ENCODE data around the gene ZFP36L1. TPM values are rescaled to one million over a fixed set of nuclear protein-coding genes. Genes with fewer than 3 reads are reported as not detected.
A peak's percentile ranks its signal among the peaks of the same experiment; 100 is the strongest.

The ZFP36L1 gene
- total and polyA plus RNA-seq, 10 of the 15 experiments (the other 5 are each of a cell fraction or from before 2014, with no cell fraction given), result 22.0 to 184 (median 66.1) TPM

DNA sequence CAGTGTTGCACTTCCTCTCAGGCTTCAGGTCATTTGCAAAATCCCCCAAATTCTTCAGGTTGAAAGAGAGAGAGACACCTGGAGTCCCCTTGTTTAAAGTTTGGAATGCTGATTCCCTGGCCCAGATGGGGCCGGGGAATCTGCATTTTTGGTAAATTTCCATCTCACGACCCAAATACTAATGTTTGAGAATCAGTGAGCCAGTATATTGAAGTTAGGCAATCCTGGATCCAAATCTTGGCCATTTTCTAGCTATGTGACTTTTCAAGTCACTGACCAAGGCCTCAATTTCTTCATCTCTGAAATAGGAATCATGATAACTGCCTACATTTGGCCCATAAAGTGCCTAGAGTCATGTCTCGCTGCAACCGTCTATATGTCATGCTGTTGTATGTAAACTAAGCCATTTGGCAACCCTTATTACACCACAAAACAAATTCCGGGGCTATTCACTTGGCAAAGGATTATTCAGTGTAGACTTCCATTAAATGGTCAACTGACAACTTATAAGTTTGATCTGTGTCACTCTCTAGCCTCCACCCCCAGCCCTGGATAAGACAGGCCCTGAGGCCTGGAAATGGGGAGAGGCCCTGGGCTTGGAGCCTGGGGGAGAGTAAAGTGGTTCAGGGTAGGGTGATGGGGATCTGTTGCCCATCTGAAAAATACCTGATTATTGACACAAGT is 3.7 kb upstream of the ZFP36L1 start (continued):
- TF ChIP-seq, protein P1, sequence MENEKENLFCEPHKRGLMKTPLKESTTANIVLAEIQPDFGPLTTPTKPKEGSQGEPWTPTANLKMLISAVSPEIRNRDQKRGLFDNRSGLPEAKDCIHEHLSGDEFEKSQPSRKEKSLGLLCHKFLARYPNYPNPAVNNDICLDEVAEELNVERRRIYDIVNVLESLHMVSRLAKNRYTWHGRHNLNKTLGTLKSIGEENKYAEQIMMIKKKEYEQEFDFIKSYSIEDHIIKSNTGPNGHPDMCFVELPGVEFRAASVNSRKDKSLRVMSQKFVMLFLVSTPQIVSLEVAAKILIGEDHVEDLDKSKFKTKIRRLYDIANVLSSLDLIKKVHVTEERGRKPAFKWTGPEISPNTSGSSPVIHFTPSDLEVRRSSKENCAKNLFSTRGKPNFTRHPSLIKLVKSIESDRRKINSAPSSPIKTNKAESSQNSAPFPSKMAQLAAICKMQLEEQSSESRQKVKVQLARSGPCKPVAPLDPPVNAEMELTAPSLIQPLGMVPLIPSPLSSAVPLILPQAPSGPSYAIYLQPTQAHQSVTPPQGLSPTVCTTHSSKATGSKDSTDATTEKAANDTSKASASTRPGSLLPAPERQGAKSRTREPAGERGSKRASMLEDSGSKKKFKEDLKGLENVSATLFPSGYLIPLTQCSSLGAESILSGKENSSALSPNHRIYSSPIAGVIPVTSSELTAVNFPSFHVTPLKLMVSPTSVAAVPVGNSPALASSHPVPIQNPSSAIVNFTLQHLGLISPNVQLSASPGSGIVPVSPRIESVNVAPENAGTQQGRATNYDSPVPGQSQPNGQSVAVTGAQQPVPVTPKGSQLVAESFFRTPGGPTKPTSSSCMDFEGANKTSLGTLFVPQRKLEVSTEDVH (IDR thresholded peaks at IDR 0.05; ENCODE audit: low read depth, partially characterized antibody), result peak; percentile 60
- TF ChIP-seq, protein P2, sequence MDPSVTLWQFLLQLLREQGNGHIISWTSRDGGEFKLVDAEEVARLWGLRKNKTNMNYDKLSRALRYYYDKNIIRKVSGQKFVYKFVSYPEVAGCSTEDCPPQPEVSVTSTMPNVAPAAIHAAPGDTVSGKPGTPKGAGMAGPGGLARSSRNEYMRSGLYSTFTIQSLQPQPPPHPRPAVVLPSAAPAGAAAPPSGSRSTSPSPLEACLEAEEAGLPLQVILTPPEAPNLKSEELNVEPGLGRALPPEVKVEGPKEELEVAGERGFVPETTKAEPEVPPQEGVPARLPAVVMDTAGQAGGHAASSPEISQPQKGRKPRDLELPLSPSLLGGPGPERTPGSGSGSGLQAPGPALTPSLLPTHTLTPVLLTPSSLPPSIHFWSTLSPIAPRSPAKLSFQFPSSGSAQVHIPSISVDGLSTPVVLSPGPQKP (IDR thresholded peaks at IDR 0.05; ENCODE audit: low read depth, low read length), result no peak
- TF ChIP-seq ATF7 (IDR thresholded peaks at IDR 0.05; ENCODE audit: low read depth), result peak; percentile 46; the same call in 1 of the 2 replicates
- TF ChIP-seq BHLHE40 (IDR thresholded peaks at IDR 0.05; ENCODE audit: borderline replicate concordance in 1 of 2, low read depth in 2 of 2, low read length in 1 of 2), result peak in 1 of 2 experiments; percentile 70; a peak in 1 of 4 replicates
- TF ChIP-seq, protein P3, sequence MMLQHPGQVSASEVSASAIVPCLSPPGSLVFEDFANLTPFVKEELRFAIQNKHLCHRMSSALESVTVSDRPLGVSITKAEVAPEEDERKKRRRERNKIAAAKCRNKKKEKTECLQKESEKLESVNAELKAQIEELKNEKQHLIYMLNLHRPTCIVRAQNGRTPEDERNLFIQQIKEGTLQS (IDR thresholded peaks at IDR 0.05; ENCODE audit: borderline replicate concordance, extremely low read depth, low read depth, low read length), result peak; percentile 61; the same call in 1 of the 2 replicates
- TF ChIP-seq GABPA (IDR thresholded peaks at IDR 0.05; ENCODE audit: low read depth), result no peak
- no peak for TF ChIP-seq HCFC1 (IDR thresholded peaks at IDR 0.05; ENCODE audit: low read length)
- TF ChIP-seq WRNIP1 (IDR thresholded peaks at IDR 0.05; ENCODE audit: borderline replicate concordance, low read depth, low read length), result peak; percentile 87; the same call in 1 of the 2 replicates
- no peak for TF ChIP-seq SP1 (IDR thresholded peaks at IDR 0.05; ENCODE audit: low read depth, low read length)
- TF ChIP-seq, protein P4, sequence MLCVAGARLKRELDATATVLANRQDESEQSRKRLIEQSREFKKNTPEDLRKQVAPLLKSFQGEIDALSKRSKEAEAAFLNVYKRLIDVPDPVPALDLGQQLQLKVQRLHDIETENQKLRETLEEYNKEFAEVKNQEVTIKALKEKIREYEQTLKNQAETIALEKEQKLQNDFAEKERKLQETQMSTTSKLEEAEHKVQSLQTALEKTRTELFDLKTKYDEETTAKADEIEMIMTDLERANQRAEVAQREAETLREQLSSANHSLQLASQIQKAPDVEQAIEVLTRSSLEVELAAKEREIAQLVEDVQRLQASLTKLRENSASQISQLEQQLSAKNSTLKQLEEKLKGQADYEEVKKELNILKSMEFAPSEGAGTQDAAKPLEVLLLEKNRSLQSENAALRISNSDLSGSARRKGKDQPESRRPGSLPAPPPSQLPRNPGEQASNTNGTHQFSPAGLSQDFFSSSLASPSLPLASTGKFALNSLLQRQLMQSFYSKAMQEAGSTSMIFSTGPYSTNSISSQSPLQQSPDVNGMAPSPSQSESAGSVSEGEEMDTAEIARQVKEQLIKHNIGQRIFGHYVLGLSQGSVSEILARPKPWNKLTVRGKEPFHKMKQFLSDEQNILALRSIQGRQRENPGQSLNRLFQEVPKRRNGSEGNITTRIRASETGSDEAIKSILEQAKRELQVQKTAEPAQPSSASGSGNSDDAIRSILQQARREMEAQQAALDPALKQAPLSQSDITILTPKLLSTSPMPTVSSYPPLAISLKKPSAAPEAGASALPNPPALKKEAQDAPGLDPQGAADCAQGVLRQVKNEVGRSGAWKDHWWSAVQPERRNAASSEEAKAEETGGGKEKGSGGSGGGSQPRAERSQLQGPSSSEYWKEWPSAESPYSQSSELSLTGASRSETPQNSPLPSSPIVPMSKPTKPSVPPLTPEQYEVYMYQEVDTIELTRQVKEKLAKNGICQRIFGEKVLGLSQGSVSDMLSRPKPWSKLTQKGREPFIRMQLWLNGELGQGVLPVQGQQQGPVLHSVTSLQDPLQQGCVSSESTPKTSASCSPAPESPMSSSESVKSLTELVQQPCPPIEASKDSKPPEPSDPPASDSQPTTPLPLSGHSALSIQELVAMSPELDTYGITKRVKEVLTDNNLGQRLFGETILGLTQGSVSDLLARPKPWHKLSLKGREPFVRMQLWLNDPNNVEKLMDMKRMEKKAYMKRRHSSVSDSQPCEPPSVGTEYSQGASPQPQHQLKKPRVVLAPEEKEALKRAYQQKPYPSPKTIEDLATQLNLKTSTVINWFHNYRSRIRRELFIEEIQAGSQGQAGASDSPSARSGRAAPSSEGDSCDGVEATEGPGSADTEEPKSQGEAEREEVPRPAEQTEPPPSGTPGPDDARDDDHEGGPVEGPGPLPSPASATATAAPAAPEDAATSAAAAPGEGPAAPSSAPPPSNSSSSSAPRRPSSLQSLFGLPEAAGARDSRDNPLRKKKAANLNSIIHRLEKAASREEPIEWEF (IDR thresholded peaks at IDR 0.05; ENCODE audit: insufficient replicate concordance, low read depth, low read length), result peak; percentile 63
- TF ChIP-seq, protein P5, sequence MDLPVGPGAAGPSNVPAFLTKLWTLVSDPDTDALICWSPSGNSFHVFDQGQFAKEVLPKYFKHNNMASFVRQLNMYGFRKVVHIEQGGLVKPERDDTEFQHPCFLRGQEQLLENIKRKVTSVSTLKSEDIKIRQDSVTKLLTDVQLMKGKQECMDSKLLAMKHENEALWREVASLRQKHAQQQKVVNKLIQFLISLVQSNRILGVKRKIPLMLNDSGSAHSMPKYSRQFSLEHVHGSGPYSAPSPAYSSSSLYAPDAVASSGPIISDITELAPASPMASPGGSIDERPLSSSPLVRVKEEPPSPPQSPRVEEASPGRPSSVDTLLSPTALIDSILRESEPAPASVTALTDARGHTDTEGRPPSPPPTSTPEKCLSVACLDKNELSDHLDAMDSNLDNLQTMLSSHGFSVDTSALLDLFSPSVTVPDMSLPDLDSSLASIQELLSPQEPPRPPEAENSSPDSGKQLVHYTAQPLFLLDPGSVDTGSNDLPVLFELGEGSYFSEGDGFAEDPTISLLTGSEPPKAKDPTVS (IDR thresholded peaks at IDR 0.05; ENCODE audit: low read depth, low read length), result 0 out of 2 replicates have a peak, but pooled peaks have one; percentile 41
- 0 out of 2 replicates have a peak, but pooled peaks have one; percentile 33 for TF ChIP-seq SMC3 (IDR thresholded peaks at IDR 0.05; ENCODE audit: borderline replicate concordance, low read length)
- no peak for TF ChIP-seq NR2C2 (IDR thresholded peaks at IDR 0.05; ENCODE audit: borderline replicate concordance, control insufficient read depth, insufficient read length, low read depth)
- peak; percentile 63; the same call in 1 of the 2 replicates for TF ChIP-seq TBL1XR1 (IDR thresholded peaks at IDR 0.05; ENCODE audit: low read depth, low read length)
- TF ChIP-seq BCL11A (IDR thresholded peaks at IDR 0.05; ENCODE audit: low read depth, low read length), result peak; percentile 52; the same call in 1 of the 2 replicates
- TF ChIP-seq CEBPB (IDR thresholded peaks at IDR 0.05; ENCODE audit: borderline replicate concordance in 1 of 2, low read depth in 2 of 2, low read length in 2 of 2), result no peak
- TF ChIP-seq SMAD5 (IDR thresholded peaks at IDR 0.05; ENCODE audit: low read depth), result no peak
- no peak for TF ChIP-seq SIX5 (IDR thresholded peaks at IDR 0.05; ENCODE audit: low read depth, low read length, severe bottlenecking)

Measured in GM12878 (cell line).